ENCODE measurements around the gene SLC7A9. TPM values are rescaled to one million over a fixed set of nuclear protein-coding genes. Genes with fewer than 3 reads are reported as not detected.
"Not testable (repeated sequence)": the region's sequence is repeated elsewhere in the genome, so short reads cannot be mapped to it uniquely, and the experiment has no call there.

Gene SLC7A9
- total RNA-seq, 1 donor from 2014 or later: not detected

GRCh38 chr19:32885255-32885654 is 15.7 kb upstream of the SLC7A9 start:
- not testable (repeated sequence) for DNase-seq (ENCODE audit: low read depth, low spot score)

- no peak for DNase-seq (ENCODE audit: low read depth, low spot score)
Observed at GRCh38 chr19:32881766-32882165, 12.2 kb upstream of the SLC7A9 start.

- no peak for DNase-seq (ENCODE audit: low read depth, low spot score)
Observed at GRCh38 chr19:32880622-32881021, 11.1 kb upstream of the SLC7A9 start.

- DNase-seq (ENCODE audit: low read depth, low spot score): no peak
Observed at GRCh38 chr19:32879741-32880140, 10.2 kb upstream of the SLC7A9 start.

- no peak for DNase-seq (ENCODE audit: low read depth, low spot score)
Observed at GRCh38 chr19:32878988-32879387, 9.4 kb upstream of the SLC7A9 start.

GRCh38 chr19:32877977-32878745 is 8.6 kb upstream of the SLC7A9 start:
- DNase-seq (ENCODE audit: low read depth, low spot score): no peak

GRCh38 chr19:32877323-32877912 is 7.9 kb upstream of the SLC7A9 start:
- no peak for DNase-seq (ENCODE audit: low read depth, low spot score)

GRCh38 chr19:32876919-32877285 is 7.3 kb upstream of the SLC7A9 start:
- DNase-seq (ENCODE audit: low read depth, low spot score): no peak

GRCh38 chr19:32876236-32876918 is 6.8 kb upstream of the SLC7A9 start:
- no peak for DNase-seq (ENCODE audit: low read depth, low spot score)

- no peak for DNase-seq (ENCODE audit: low read depth, low spot score)
Observed at GRCh38 chr19:32875428-32875827, 5.9 kb upstream of the SLC7A9 start.

GRCh38 chr19:32874605-32875004 is 5.0 kb upstream of the SLC7A9 start:
- DNase-seq (ENCODE audit: low read depth, low spot score): no peak

- DNase-seq (ENCODE audit: low read depth, low spot score): no peak
Observed at GRCh38 chr19:32873247-32873959, 3.8 kb upstream of the SLC7A9 start.

- DNase-seq (ENCODE audit: low read depth, low spot score): no peak
Observed at GRCh38 chr19:32872391-32872790, 2.8 kb upstream of the SLC7A9 start.

- DNase-seq (ENCODE audit: low read depth, low spot score): no peak
Observed at GRCh38 chr19:32870981-32871451, 1.4 kb upstream of the SLC7A9 start.

GRCh38 chr19:32869966-32870573 is 503 bp upstream of the SLC7A9 start:
- no peak for DNase-seq (ENCODE audit: low read depth, low spot score)

- no peak for DNase-seq (ENCODE audit: low read depth, low spot score)
Observed at GRCh38 chr19:32868206-32868950, 1.2 kb downstream of the SLC7A9 start.

- not testable (repeated sequence) for DNase-seq (ENCODE audit: low read depth, low spot score)
Observed at GRCh38 chr19:32867436-32867835, 2.1 kb downstream of the SLC7A9 start.

GRCh38 chr19:32866564-32867265 is 2.9 kb downstream of the SLC7A9 start:
- DNase-seq (ENCODE audit: low read depth, low spot score): no peak

GRCh38 chr19:32866061-32866460 is 3.5 kb downstream of the SLC7A9 start:
- no peak for DNase-seq (ENCODE audit: low read depth, low spot score)

- no peak for DNase-seq (ENCODE audit: low read depth, low spot score)
Observed at GRCh38 chr19:32865326-32865725, 4.2 kb downstream of the SLC7A9 start.
